Upper lobe of left lung (tissue), 6 donors: ENCODE data around the gene C7. TPM values are rescaled to one million over a fixed set of nuclear protein-coding genes. Genes with fewer than 3 reads are reported as not detected.
"Not testable (repeated sequence)": the region's sequence is repeated elsewhere in the genome, so short reads cannot be mapped to it uniquely, and the experiment has no call there.

Experiments
- ATAC-seq, 2 donors: fragments of 200-7000 bp; cut with Tn5 transposase; one replicate each; pipeline ENCODE4 v1.9.1; 2022; ENCODE audit warnings: mild to moderate bottlenecking in 2 of 2, moderate library complexity in 2 of 2; ENCODE audit not compliant: low FRiP score in 2 of 2
- DNase-seq, 2 donors: peaks; one replicate each; pipeline ENCODE4 v3.0.0-alpha.2; 2019 to 2020
- H3K27ac ChIP-seq, 4 donors: fragments of 200-600 bp; sonication (generic); one replicate each; pipeline ENCODE4 v1.5.1; 2016 to 2019
- H3K27me3 ChIP-seq, 4 donors: fragments of 200-600 bp; sonication (generic); one replicate each; pipeline ENCODE4 v1.5.1; 2017 to 2019
- H3K36me3 ChIP-seq, 4 donors: fragments of 200-600 bp; sonication (generic); one replicate each; pipeline ENCODE4 v1.5.1; 2016 to 2019
- H3K4me1 ChIP-seq, 4 donors: fragments of 200-600 bp; sonication (generic); one replicate each; pipeline ENCODE4 v1.5.1; 2018 to 2019
- H3K4me3 ChIP-seq, 4 donors: fragments of 200-600 bp; sonication (generic); one replicate each; pipeline ENCODE4 v1.5.1; 2017 to 2019; ENCODE audit warnings: mild to moderate bottlenecking in 2 of 4, moderate library complexity in 1 of 4
- H3K9me3 ChIP-seq, 4 donors: fragments of 200-600 bp; sonication (generic); one replicate each; pipeline ENCODE4 v1.5.1; 2018 to 2019
- CTCF ChIP-seq, 6 experiments: fragments of 450-650 bp in 4 of 6; fragments of 200-600 bp in 2 of 6; sonication (generic) in 2 of 6; IDR thresholded peaks; one replicate each; pipeline ENCODE4 v1.5.1; 2016 to 2019; ENCODE audit warnings: antibody characterized with exemption in 6 of 6
- EP300 ChIP-seq, 4 donors: sonication (generic); formaldehyde crosslinking; IDR thresholded peaks; one replicate each; pipeline ENCODE4 v1.5.1; 2017; ENCODE audit warnings: antibody characterized with exemption in 4 of 4, control low read depth in 2 of 4
- POLR2A ChIP-seq, 4 donors: fragments of 450-650 bp; IDR thresholded peaks; one replicate each; pipeline ENCODE4 v1.5.1; 2016 to 2017; ENCODE audit warnings: antibody characterized with exemption in 4 of 4, mild to moderate bottlenecking in 2 of 4
- POLR2AphosphoS5 ChIP-seq, 2 donors: sonication (generic); formaldehyde crosslinking; IDR thresholded peaks; one replicate each; pipeline ENCODE4 v1.5.1; 2017; ENCODE audit warnings: antibody characterized with exemption in 2 of 2
- WGBS, 2 donors: methylation state at CpG; one replicate each; pipeline ENCODE4 v1.1.5; 2017 to 2018; 5-methylcytosine and 5-hydroxymethylcytosine counted together
- total RNA-seq, 6 donors: library from RNA; depleted of rRNA in 4 of 6; stranded (reverse); fragments of >200 nt in 4 of 6; gene quantifications; one replicate each; pipeline versions ENCODE4 v1.1.0 to v1.2.1, GENCODE V29; 2016 to 2021
- donor health status: DM: no; HTN: no; CAD: no; lungs with moderate emphysema.
- donor health status: DM: no; HTN: yes; CAD: no; lungs with severe emphysema.

C7 gene
- total RNA-seq, 6 donors from 2014 or later = 117 to 741 (median 203) TPM

- ATAC-seq = no peak
- 69 to 85% methylated on average over 4 of the region's 4 CpGs for WGBS, 2 donors
- Histone ChIP-seq H3K4me3 (no peak overlapping the region), H3K36me3 (no peaks in the 10 kb centered on the region), H3K27me3 (no peaks in the 10 kb centered on the region), H3K9me3 (no peaks in the 10 kb centered on the region), H3K4me1 (no peaks in the 10 kb centered on the region), H3K27ac (no peak overlapping the region)
- TF ChIP-seq CTCF (IDR thresholded peaks at IDR 0.05) (no peak), POLR2A (IDR thresholded peaks at IDR 0.05) (no peak), EP300 (IDR thresholded peaks at IDR 0.05) (no peak), POLR2AphosphoS5 (IDR thresholded peaks at IDR 0.05) (no peak)
- no peak for DNase-seq
Measured at GRCh38 chr5:40871177-40871576, 38.1 kb upstream of the C7 start.

- DNase-seq, H3K9me3 ChIP-seq, H3K4me3 ChIP-seq, H3K36me3 ChIP-seq, ATAC-seq, H3K27me3 ChIP-seq, H3K27ac ChIP-seq, H3K4me1 ChIP-seq: not testable (repeated sequence)
- WGBS, 2 donors = 89 to 94% methylated on average over 8 of the region's 8 CpGs
Measured at GRCh38 chr5:40872253-40872652, 37.0 kb upstream of the C7 start.

GRCh38 chr5:40873286-40873880 is 35.9 kb upstream of the C7 start:
- no peaks in the 10 kb centered on the region for H3K9me3 ChIP-seq
- no peaks in the 10 kb centered on the region for H3K27me3 ChIP-seq
- H3K27ac ChIP-seq = no peak overlapping the region
- ATAC-seq (no peak), DNase-seq (no peak)
- no peaks in the 10 kb centered on the region for H3K36me3 ChIP-seq
- no peak for TF ChIP-seq CTCF (IDR thresholded peaks at IDR 0.05)
- TF ChIP-seq POLR2AphosphoS5 (IDR thresholded peaks at IDR 0.05) = no peak
- no peak for TF ChIP-seq POLR2A (IDR thresholded peaks at IDR 0.05)
- TF ChIP-seq EP300 (IDR thresholded peaks at IDR 0.05) = no peak
- whole genome bisulfite sequencing, 2 donors = 93 to 98% methylated on average over 3 of the region's 3 CpGs
- no peaks in the 10 kb centered on the region for H3K4me1 ChIP-seq
- H3K4me3 ChIP-seq = no peak overlapping the region

GRCh38 chr5:40875958-40876357 is 33.3 kb upstream of the C7 start:
- no peak for ATAC-seq
- Histone ChIP-seq H3K9me3 (no peaks in the 10 kb centered on the region), H3K27ac (no peak overlapping the region), H3K4me1 (no peaks in the 10 kb centered on the region), H3K36me3 (no peaks in the 10 kb centered on the region), H3K27me3 (no peaks in the 10 kb centered on the region), H3K4me3 (no peak overlapping the region)
- 74 to 81% methylated on average over 3 of the region's 3 CpGs for WGBS, 2 donors
- DNase-seq = no peak
- TF ChIP-seq POLR2AphosphoS5 (IDR thresholded peaks at IDR 0.05) (no peak), POLR2A (IDR thresholded peaks at IDR 0.05) (no peak), EP300 (IDR thresholded peaks at IDR 0.05) (no peak), CTCF (IDR thresholded peaks at IDR 0.05) (no peak)

- H3K4me1 ChIP-seq = no peaks in the 10 kb centered on the region
- H3K36me3 ChIP-seq = no peaks in the 10 kb centered on the region
- DNase-seq (no peak), ATAC-seq (no peak)
- H3K9me3 ChIP-seq = peaks cover 0 to 5% (median 0%) of the 10 kb centered on the region in 4 donors
- 91 to 93% methylated on average over 6 of the region's 6 CpGs for WGBS, 2 donors
- H3K4me3 ChIP-seq = no peak overlapping the region
- H3K27ac ChIP-seq = no peak overlapping the region
- TF ChIP-seq CTCF (IDR thresholded peaks at IDR 0.05) (no peak), POLR2AphosphoS5 (IDR thresholded peaks at IDR 0.05) (no peak), EP300 (IDR thresholded peaks at IDR 0.05) (no peak), POLR2A (IDR thresholded peaks at IDR 0.05) (no peak)
- H3K27me3 ChIP-seq = no peaks in the 10 kb centered on the region
Measured at GRCh38 chr5:40877371-40877988, 31.8 kb upstream of the C7 start.
